ENCODE results near the gene CPNE2. TPM values are rescaled to one million over a fixed set of nuclear protein-coding genes. Genes with fewer than 3 reads are reported as not detected.
"Not testable (repeated sequence)": the region's sequence is repeated elsewhere in the genome, so short reads cannot be mapped to it uniquely, and the experiment has no call there.

CPNE2 gene
- total RNA-seq, 1 experiment from 2014 or later = 35.2 TPM

GRCh38 chr16:57106767-57107166, 14.4 kb downstream of the CPNE2 start:
- TF ChIP-seq CTCF (conservative IDR thresholded peaks at IDR 0.05) (no peak), EZH2 (IDR thresholded peaks at IDR 0.05; ENCODE audit: low read depth) (no peak)
- Histone ChIP-seq H4K20me1 (ENCODE audit: insufficient read depth) (no peaks in the 10 kb centered on the region), H3K36me3 (ENCODE audit: low read depth) (no peaks in the 10 kb centered on the region), H3K79me2 (ENCODE audit: low read depth) (no peaks in the 10 kb centered on the region), H3F3A (ENCODE audit: insufficient read depth, low read depth) (0 out of 2 replicates have a peak, but pooled peaks cover 3% of the 10 kb centered on the region), H3K4me3 (no peak overlapping the region), H2AFZ (no peak overlapping the region), H3K9me2 (ENCODE audit: insufficient read depth) (no peaks in the 10 kb centered on the region), H3K4me1 (replicated peaks; ENCODE audit: insufficient read depth) (no peaks in the 10 kb centered on the region), H3K27me3 (ENCODE audit: insufficient read depth, low read depth) (no peaks in the 10 kb centered on the region), H3K4me2 (no peak overlapping the region), H3K27ac (no peak overlapping the region), H3K9me3 (ENCODE audit: insufficient read depth, low read depth) (no peaks in the 10 kb centered on the region)
- BruUV-seq (replicated peaks) = no TSS peak
- CTCF ChIA-PET = no interaction called here
- intact Hi-C loops (cut with micrococcal nuclease; ENCODE audit: unreplicated experiment) = no loop called here
- POLR2A ChIA-PET (ENCODE audit: unreplicated experiment) = no interaction called here
- DNase-seq = peak in 1 of 2 experiments; percentile 29

GRCh38 chr16:57107321-57107922, 15.0 kb downstream of the CPNE2 start:
- no peaks in the 10 kb centered on the region for H3K9me3 ChIP-seq (ENCODE audit: insufficient read depth, low read depth)
- no peaks in the 10 kb centered on the region for H4K20me1 ChIP-seq (ENCODE audit: insufficient read depth)
- no peaks in the 10 kb centered on the region for H3K4me1 ChIP-seq (replicated peaks; ENCODE audit: insufficient read depth)
- H2AFZ ChIP-seq = no peak overlapping the region
- H3K4me3 ChIP-seq = no peak overlapping the region
- POLR2A ChIA-PET (ENCODE audit: unreplicated experiment) = interaction anchor here (0.6 kb wide), 1 partner anchor 14 kb away, joined by 4 read pairs; no protein-coding TSS in a partner anchor
- no peaks in the 10 kb centered on the region for H3K9me2 ChIP-seq (ENCODE audit: insufficient read depth)
- intact Hi-C loops (cut with micrococcal nuclease; ENCODE audit: unreplicated experiment) = no loop called here
- no peak for TF ChIP-seq EZH2 (IDR thresholded peaks at IDR 0.05; ENCODE audit: low read depth)
- no peaks in the 10 kb centered on the region for H3K36me3 ChIP-seq (ENCODE audit: low read depth)
- CTCF ChIA-PET = no interaction called here
- no peak overlapping the region for H3K4me2 ChIP-seq
- H3K79me2 ChIP-seq (ENCODE audit: low read depth) = no peaks in the 10 kb centered on the region
- H3K27ac ChIP-seq = no peak overlapping the region
- no peak for DNase-seq
- no TSS peak for BruUV-seq (replicated peaks)
- H3F3A ChIP-seq (ENCODE audit: insufficient read depth, low read depth) = 0 out of 2 replicates have a peak, but pooled peaks cover 3% of the 10 kb centered on the region
- H3K27me3 ChIP-seq (ENCODE audit: insufficient read depth, low read depth) = no peaks in the 10 kb centered on the region

GRCh38 chr16:57108432-57108831, 16.0 kb downstream of the CPNE2 start:
- no peaks in the 10 kb centered on the region for H3K36me3 ChIP-seq (ENCODE audit: low read depth)
- H3K9me2 ChIP-seq (ENCODE audit: insufficient read depth) = no peaks in the 10 kb centered on the region
- no peaks in the 10 kb centered on the region for H3K9me3 ChIP-seq (ENCODE audit: insufficient read depth, low read depth)
- no peak overlapping the region for H3K4me3 ChIP-seq
- no peak overlapping the region for H3K4me2 ChIP-seq
- TF ChIP-seq EZH2 (IDR thresholded peaks at IDR 0.05; ENCODE audit: low read depth) = no peak
- no peak for TF ChIP-seq CTCF (conservative IDR thresholded peaks at IDR 0.05)
- no peak overlapping the region for H2AFZ ChIP-seq
- H3K79me2 ChIP-seq (ENCODE audit: low read depth) = no peaks in the 10 kb centered on the region
- BruUV-seq (replicated peaks) = no TSS peak
- DNase-seq = no peak
- no peaks in the 10 kb centered on the region for H4K20me1 ChIP-seq (ENCODE audit: insufficient read depth)
- H3K27me3 ChIP-seq (ENCODE audit: insufficient read depth, low read depth) = no peaks in the 10 kb centered on the region
- 0 out of 2 replicates have a peak, but pooled peaks cover 3% of the 10 kb centered on the region for H3F3A ChIP-seq (ENCODE audit: insufficient read depth, low read depth)
- ChIA-PET CTCF (no interaction called here), POLR2A (ENCODE audit: unreplicated experiment) (no interaction called here)
- intact Hi-C loops (cut with micrococcal nuclease; ENCODE audit: unreplicated experiment) = no loop called here
- no peak overlapping the region for H3K27ac ChIP-seq
- H3K4me1 ChIP-seq (replicated peaks; ENCODE audit: insufficient read depth) = no peaks in the 10 kb centered on the region

GRCh38 chr16:57109259-57110105, 17.1 kb downstream of the CPNE2 start:
- CTCF ChIA-PET = interaction anchor here (0.5 to 0.6 kb wide), 3 partner anchors 10 to 1647 kb away, joined by 3 to 7 read pairs (median 5); no protein-coding TSS in a partner anchor
- POLR2A ChIA-PET (ENCODE audit: unreplicated experiment); intact Hi-C loops (cut with micrococcal nuclease; ENCODE audit: unreplicated experiment); H3K36me3 ChIP-seq (ENCODE audit: low read depth); H3K4me2 ChIP-seq; BruUV-seq (replicated peaks); H3F3A ChIP-seq (ENCODE audit: insufficient read depth, low read depth); H3K27ac ChIP-seq; DNase-seq; H3K9me2 ChIP-seq (ENCODE audit: insufficient read depth); H3K9me3 ChIP-seq (ENCODE audit: insufficient read depth, low read depth); H4K20me1 ChIP-seq (ENCODE audit: insufficient read depth); H3K4me1 ChIP-seq (replicated peaks; ENCODE audit: insufficient read depth); H3K79me2 ChIP-seq (ENCODE audit: low read depth); H3K27me3 ChIP-seq (ENCODE audit: insufficient read depth, low read depth); H3K4me3 ChIP-seq; H2AFZ ChIP-seq: not testable (repeated sequence)
